Central memory CD4-positive, alpha-beta T cell (primary cell): ENCODE data around the gene TINAGL1.

Source experiments
- DNase-seq: peaks from one replicate; pipeline ENCODE4 v3.0.0; 2022

The TINAGL1 gene

DNA sequence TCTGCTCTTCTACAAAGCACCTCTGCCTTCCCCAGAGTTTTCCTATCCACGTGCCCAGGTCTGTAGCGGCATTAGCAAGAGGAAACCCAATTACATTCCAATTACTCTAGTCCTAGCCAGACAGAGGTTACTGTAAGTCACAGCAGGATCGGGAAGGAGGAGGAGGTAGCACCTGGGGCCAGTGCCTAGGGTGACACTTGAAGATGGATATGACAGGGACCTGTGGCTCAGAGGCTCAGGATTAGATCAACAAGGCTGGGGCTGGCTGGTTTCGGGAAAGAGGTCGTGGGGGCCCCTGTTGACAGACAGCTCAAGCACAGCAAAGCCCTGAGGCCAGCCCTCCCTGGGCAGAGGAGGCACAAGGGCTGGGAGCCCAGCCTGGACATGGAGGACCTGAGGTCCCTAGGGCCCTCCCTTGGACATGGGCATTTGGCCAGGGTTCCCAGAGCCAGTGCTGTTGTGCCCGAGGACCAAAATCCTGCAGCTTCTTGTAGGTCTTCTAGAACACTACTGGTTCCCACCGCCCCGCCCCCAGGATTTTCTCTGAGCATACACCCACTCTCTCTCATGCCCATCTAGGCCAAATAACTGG lies 38.2 kb downstream of the TINAGL1 start:
- no peak for DNase-seq

DNA sequence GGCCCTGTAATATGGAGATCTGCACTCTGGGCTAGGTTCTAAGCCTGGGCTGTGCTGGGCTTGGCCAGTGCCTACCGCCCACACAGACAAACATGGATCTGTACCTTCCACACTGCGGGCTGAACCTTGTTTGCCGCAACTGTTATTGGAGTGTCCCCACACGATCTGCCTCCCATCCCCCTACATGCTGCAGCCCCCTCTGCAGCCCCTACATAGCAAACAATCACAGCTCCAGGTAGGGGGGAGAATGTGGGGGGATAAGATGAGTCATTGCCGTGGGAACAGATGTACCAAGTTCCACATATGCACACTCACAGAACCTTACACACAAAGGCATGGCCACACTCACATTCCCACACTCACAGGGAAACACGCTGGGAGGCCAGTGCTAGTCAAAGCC lies 39.1 kb downstream of the TINAGL1 start:
- DNase-seq = no peak

- DNase-seq = no peak
Observed at GRCh38 chr1:31615939-31616338, 39.6 kb downstream of the TINAGL1 start.

- no peak for DNase-seq
Observed at GRCh38 chr1:31617218-31617915, 41.1 kb downstream of the TINAGL1 start, which contains the start of gene HCRTR1. Gene HCRTR1 (plus strand): TSS chr1:31617689. CDS start chr1:31619193, 1,504 bp downstream.

- peak; percentile 16 for DNase-seq
Observed at GRCh38 chr1:31617916-31618746, 41.8 kb downstream of the TINAGL1 start.

DNA sequence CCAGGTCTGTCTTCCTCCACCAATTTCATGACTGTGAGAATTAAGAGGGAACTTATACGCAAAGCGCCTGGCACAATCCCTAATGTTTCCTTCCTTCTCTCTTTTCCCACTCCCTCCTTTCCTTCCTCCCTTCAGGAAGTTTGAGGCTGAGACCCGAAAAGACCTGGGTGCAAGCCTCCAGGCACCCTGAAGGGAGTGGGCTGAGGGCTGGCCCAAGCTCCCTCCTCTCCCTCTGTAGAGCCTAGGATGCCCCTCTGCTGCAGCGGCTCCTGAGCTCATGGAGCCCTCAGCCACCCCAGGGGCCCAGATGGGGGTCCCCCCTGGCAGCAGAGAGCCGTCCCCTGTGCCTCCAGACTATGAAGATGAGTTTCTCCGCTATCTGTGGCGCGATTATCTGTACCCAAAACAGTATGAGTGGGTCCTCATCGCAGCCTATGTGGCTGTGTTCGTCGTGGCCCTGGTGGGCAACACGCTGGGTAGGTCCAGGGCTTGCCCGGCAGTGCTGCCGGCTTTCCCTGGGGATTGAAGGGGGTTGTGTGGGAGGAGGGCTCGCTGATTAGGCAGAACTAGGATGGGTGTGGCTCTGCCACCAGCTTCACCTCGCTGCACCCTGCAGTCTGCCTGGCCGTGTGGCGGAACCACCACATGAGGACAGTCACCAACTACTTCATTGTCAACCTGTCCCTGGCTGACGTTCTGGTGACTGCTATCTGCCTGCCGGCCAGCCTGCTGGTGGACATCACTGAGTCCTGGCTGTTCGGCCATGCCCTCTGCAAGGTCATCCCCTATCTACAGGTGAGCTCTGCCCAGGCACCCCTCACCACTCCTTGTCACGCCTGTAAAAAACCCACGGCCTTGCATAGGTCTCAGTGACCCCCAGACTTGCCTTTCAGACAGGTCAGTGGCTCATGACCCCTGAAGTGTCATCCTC lies 42.9 kb downstream of the TINAGL1 start:
- DNase-seq = no peak

DNA sequence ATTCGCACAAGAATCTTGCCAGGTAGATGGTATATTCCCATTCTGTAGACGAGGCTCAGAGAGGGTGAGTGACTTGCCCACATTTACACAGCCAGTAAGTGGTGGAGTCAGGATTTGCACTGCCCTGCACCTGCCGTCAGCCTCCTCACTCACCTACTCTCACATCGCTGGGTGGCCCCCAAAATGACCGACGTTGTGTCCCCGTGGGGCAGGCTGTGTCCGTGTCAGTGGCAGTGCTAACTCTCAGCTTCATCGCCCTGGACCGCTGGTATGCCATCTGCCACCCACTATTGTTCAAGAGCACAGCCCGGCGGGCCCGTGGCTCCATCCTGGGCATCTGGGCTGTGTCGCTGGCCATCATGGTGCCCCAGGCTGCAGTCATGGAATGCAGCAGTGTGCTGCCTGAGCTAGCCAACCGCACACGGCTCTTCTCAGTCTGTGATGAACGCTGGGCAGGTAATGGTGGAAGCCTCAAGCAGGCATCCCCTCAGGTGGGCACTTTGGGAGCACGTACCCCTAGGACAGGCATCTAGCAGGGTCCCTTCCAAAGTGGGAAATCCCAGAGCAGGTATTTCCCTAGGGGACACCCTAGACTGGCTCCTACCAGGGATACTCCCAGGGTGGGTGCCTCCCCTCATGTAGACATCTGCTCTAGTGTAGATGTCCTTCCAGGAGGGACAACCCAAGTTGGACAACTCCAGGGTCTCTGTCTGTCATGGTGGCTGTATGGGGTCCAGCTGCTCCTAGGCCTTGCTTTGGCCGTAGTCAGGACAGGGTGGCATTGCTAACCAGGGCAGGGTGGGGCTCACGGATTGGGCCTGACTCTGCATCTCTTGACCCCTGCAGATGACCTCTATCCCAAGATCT lies 44.5 kb downstream of the TINAGL1 start:
- no peak for DNase-seq

GRCh38 chr1:31621498-31621820 lies 45.1 kb downstream of the TINAGL1 start:
- no peak for DNase-seq

DNA sequence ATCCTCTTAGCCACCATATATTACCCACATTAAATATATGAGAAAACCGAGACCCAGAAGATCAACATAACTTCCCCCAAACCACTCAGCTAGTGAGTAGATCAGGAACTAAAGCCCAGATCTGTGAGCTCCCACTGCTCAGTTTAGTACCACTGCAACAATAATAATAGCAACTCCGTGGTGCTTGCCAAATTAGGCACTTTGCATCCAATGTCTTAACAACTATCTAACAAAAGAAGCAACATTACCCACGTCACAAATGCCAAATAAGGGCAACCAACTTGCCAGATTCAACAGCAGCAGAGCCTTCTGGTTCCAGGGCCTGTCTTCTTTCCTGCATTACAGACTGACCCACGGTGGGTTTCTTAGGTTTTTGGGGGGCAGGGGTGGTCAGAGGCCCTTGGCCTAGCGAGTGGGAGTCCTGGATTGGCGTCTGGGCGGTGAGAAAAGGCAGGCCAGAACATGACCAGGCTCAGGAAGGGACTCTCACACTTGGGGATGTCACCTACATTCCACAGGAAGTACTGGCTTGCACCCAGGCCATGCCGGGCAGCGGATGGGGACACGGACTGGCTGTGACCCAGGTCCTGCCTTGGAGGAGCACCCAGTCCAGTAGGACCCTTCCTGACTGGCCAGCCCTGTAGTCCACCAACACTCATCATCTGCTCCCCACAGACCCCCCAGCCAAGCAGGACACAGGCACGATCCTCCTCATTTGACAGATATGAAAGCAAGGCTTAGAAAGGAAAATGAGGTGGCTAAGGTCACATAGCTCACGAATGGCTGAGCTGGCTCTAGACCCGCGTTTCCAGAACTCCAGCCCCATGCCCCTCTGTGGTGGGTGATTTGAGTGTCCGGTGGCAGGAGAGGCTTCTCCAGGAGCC lies 45.8 kb downstream of the TINAGL1 start:
- no peak for DNase-seq

DNA sequence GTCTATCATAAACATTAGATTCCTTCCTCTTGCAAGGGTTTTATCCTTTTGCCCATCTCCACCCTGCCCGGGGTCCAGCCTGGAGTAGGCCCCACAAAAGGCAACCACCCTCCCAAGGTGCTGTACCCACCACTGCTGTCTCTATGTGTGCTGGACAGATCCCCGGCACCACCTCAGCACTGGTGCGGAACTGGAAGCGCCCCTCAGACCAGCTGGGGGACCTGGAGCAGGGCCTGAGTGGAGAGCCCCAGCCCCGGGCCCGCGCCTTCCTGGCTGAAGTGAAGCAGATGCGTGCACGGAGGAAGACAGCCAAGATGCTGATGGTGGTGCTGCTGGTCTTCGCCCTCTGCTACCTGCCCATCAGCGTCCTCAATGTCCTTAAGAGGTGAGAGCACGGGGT lies 47.0 kb downstream of the TINAGL1 start:
- no peak for DNase-seq

GRCh38 chr1:31624309-31624708 lies 48.0 kb downstream of the TINAGL1 start:
- no peak for DNase-seq

DNA sequence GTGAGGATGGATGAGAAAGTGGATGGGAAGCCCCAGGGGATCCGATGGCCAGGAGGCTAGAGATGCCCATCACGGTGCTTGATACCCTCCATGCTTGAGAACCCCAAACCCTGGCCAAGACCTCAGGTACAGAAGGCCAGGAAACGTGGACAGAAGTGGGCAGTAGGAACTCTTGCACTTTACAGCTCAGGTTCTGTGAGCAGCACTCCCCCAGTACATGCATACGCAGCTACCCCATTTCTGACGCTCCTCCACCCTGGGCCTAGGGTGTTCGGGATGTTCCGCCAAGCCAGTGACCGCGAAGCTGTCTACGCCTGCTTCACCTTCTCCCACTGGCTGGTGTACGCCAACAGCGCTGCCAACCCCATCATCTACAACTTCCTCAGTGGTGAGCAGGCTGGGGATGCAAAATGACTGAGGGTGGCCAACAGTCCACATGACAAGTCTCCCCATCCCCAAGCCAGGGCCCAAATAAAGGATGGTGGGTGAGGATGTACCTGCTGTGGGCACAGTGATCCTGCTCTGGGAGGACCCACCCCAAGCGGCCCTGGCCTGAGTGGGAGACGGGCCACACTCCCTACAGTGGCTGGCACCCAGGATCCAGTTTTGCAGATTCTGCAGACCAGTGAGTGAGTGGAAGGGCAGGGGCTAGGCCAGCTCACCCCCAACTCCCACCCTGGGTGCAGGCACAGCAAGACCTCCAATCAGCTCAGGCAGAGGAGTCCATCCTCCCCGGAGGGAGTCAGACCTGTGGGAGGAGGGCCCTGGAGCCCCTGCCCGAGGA lies 48.6 kb downstream of the TINAGL1 start:
- no peak for DNase-seq

- DNase-seq = no peak
Observed at GRCh38 chr1:31625561-31626222, 49.4 kb downstream of the TINAGL1 start.

DNA sequence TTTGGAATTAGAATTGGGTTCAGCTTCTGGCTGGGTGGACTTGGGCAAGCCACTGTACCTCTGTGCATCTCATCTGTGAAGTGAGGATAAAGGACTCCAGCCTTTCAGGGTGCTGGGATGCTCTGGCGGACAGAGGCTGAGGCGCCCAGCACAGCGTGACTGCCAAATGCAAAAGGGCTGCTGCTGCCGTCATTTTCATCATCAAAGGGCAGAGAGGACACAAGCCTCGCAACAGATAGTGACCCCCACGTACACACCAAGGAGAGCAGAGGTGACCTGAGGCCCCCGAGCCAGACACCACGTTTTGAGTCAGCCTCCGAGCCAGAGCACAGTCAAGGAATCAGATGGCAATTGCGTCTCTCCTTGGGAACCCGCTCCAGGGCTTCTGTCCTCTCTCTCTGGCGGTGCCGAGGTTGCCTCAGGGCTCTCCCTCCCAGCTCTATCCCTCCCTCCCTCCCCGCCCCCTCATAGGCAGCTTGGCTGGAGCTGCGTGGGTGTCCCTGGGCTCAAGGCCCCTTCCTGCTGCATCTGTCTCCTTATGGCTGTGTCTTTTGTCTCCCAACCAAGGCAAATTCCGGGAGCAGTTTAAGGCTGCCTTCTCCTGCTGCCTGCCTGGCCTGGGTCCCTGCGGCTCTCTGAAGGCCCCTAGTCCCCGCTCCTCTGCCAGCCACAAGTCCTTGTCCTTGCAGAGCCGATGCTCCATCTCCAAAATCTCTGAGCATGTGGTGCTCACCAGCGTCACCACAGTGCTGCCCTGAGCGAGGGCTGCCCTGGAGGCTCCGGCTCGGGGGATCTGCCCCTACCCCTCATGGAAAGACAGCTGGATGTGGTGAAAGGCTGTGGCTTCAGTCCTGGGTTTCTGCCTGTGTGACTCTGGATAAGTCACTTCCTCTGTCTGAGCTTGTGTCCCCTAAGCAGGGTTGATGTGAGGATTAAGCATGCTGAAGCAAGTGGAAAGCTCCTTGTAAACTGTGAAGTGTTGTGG lies 50.2 kb downstream of the TINAGL1 start:
- DNase-seq = no peak

- no peak for DNase-seq
Observed at GRCh38 chr1:31627301-31627929, 51.1 kb downstream of the TINAGL1 start.

DNA sequence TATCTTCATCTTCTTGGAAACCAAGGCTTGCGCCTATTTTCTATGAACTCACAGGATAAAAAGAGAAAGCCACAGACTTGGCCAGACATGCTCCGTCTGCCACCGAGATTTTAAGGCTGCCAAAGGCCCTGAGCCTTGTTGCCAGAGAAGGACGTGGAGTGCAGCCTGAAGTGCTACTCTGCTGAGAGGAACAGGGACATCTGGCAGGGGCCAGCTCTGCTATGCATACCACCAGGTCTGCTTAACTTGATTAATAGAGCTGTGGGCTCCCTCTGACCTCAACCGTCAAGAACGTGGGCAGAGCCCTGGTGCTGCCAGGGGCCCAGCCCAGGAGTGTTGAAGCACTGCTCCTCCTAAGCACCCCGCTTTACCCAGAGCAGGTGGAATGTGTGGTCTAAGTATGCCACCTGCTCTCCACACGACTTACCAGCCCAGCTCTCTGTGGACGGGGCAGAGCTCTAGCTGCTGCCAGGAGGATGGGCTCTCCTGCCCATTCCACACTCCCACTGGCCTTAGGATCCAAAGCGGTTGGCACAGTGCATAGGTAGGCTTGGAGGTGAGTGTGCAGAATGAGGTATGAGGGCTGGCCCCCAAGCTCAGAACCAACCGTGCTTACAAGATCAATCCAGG lies 51.7 kb downstream of the TINAGL1 start:
- DNase-seq = no peak

GRCh38 chr1:31628931-31629556 lies 52.7 kb downstream of the TINAGL1 start:
- DNase-seq = no peak
